Spleen (tissue), 11 donors: Measurements from ENCODE around the gene PKIB. TPM values are rescaled to one million over a fixed set of nuclear protein-coding genes. Genes with fewer than 3 reads are reported as not detected.

Experiments used
- DNase-seq: peaks from one replicate; pipeline ENCODE4 v3.0.0-alpha.2; 2020
- H3K27ac ChIP-seq, 8 donors: fragments of 200-600 bp; sonication (generic) in 7 of 8; 1 replicate in 4 of 8; 2 replicates in 4 of 8; pipeline versions ENCODE4 v1.5.0 to v1.8.0; 2016 to 2021; ENCODE audit warnings: inconsistent platforms in 4 of 8, mild to moderate bottlenecking in 4 of 8, moderate library complexity in 1 of 8
- H3K27me3 ChIP-seq, 7 donors: fragments of 200-600 bp; sonication (generic) in 6 of 7; replicated peaks in 1 of 7; 1 replicate in 4 of 7; 2 replicates in 3 of 7; pipeline versions ENCODE4 v1.5.0 to v1.8.0; 2016 to 2021; ENCODE audit warnings: inconsistent platforms in 3 of 7, mild to moderate bottlenecking in 1 of 7
- H3K36me3 ChIP-seq, 6 donors: fragments of 200-600 bp; sonication (generic) in 5 of 6; 1 replicate in 4 of 6; 2 replicates in 2 of 6; pipeline versions ENCODE4 v1.5.0 to v1.8.0; 2016 to 2021; ENCODE audit warnings: inconsistent platforms in 2 of 6
- H3K4me1 ChIP-seq, 6 donors: fragments of 200-600 bp; sonication (generic) in 5 of 6; 1 replicate in 3 of 6; 2 replicates in 3 of 6; pipeline versions ENCODE4 v1.5.0 to v1.8.0; 2016 to 2021; ENCODE audit warnings: inconsistent platforms in 3 of 6
- H3K4me3 ChIP-seq, 8 donors: fragments of 200-600 bp; sonication (generic) in 7 of 8; 1 replicate in 4 of 8; 2 replicates in 4 of 8; pipeline versions ENCODE4 v1.5.0 to v1.8.0; 2016 to 2021; ENCODE audit warnings: inconsistent platforms in 4 of 8, mild to moderate bottlenecking in 4 of 8, moderate library complexity in 2 of 8
- H3K9me3 ChIP-seq, 8 donors: fragments of 200-600 bp; sonication (generic) in 7 of 8; 1 replicate in 4 of 8; 2 replicates in 4 of 8; pipeline versions ENCODE4 v1.5.0 to v1.8.0; 2016 to 2021; ENCODE audit warnings: inconsistent platforms in 4 of 8
- CTCF ChIP-seq, 11 experiments: fragments of 200-600 bp in 7 of 11; fragments of 450-650 bp in 4 of 11; sonication (generic) in 4 of 11; IDR thresholded peaks in 8 of 11; conservative IDR thresholded peaks in 3 of 11; 1 replicate in 7 of 11; 2 replicates in 4 of 11; pipeline versions ENCODE4 v1.4.0 to v1.8.0; 2016 to 2021; ENCODE audit warnings: antibody characterized with exemption in 11 of 11, inconsistent platforms in 4 of 11, mild to moderate bottlenecking in 1 of 11
- POLR2A ChIP-seq, 3 donors: fragments of 450-650 bp; IDR thresholded peaks; one replicate each; pipeline ENCODE4 v1.5.1; 2017; ENCODE audit warnings: antibody characterized with exemption in 3 of 3, mild to moderate bottlenecking in 1 of 3
- POLR2AphosphoS5 ChIP-seq, 3 donors: sonication (generic); formaldehyde crosslinking; IDR thresholded peaks; one replicate each; pipeline ENCODE4 v1.5.1; 2017; ENCODE audit warnings: antibody characterized with exemption in 3 of 3
- WGBS, 5 donors: extraction: QIAGEN DNeasy Blood & Tissue Kit in 3 of 5; methylation state at CpG; one replicate each; pipeline versions ENCODE4 v1.1.5 to v1.1.7; 2013 to 2018; 5-methylcytosine and 5-hydroxymethylcytosine counted together
- intact Hi-C: fragments of 100-400 bp; cut with DNase I; formaldehyde crosslinking; loops from one replicate; pipeline ENCODE4 v1.15.0; 2023; ENCODE audit warnings: low total_unique reads
- polyA plus RNA-seq, 3 donors: library from polyadenylated mRNA; stranded (reverse); fragments of 200-250 nt; gene quantifications; one replicate each; pipeline ENCODE4 v1.2.1, GENCODE V29; 2013
- total RNA-seq, 7 donors: library from RNA; depleted of rRNA in 3 of 7; stranded (reverse); fragments of >200 nt in 3 of 7; fragmentation: NEBNext Ultra II Directional in 4 of 7; extraction: Animal tissue kit (Norgen Biotek cat#: 25700) in 4 of 7; gene quantifications; one replicate each; pipeline versions ENCODE4 v1.1.0 to v1.2.1, GENCODE V29; 2016 to 2021
- donor health status: healthy with polysubstance abuse.
- donor health status: DM: no; HTN: no; CAD: no; lungs with moderate emphysema.
- donor health status: DM: no; HTN: no; CAD: no.
- donor health status: Bipolar disorder and iron deficiency.
- donor health status: healthy.
- donor health status: DM: no; HTN: no; CAD: no.
- donor health status: DM: yes; HTN: yes; CAD: no.

The PKIB gene
- total and polyA plus RNA-seq, 10 donors = 0.85 to 3.0 (median 1.4) TPM; not detected in 2

- intact Hi-C loops = no loop called here
- no peaks in the 10 kb centered on the region for H3K9me3 ChIP-seq
- no peaks in the 10 kb centered on the region for H3K27me3 ChIP-seq
- DNase-seq = no peak
- TF ChIP-seq CTCF (IDR thresholded peaks at IDR 0.05 in 8 of 11, conservative IDR thresholded peaks at IDR 0.05 in 3 of 11) = no peak
- no peak for TF ChIP-seq POLR2A (IDR thresholded peaks at IDR 0.05)
- TF ChIP-seq POLR2AphosphoS5 (IDR thresholded peaks at IDR 0.05) = no peak
- H3K27ac ChIP-seq = no peak overlapping the region
- no peak overlapping the region for H3K4me3 ChIP-seq
- H3K36me3 ChIP-seq = no peaks in the 10 kb centered on the region
- no peaks in the 10 kb centered on the region for H3K4me1 ChIP-seq
These were observed 40.2 kb downstream of the PKIB start for GRCh38 chr6:122650403-122650802.

- no peaks in the 10 kb centered on the region for H3K9me3 ChIP-seq
- H3K27ac ChIP-seq = no peak overlapping the region
- no peak for TF ChIP-seq POLR2AphosphoS5 (IDR thresholded peaks at IDR 0.05)
- 69 to 86% (median 73%) methylated on average over 3 of the region's 3 CpGs for WGBS, 5 donors
- H3K27me3 ChIP-seq = no peaks in the 10 kb centered on the region
- no peak for DNase-seq
- intact Hi-C loops = no loop called here
- H3K4me3 ChIP-seq = no peak overlapping the region
- H3K4me1 ChIP-seq = no peaks in the 10 kb centered on the region
- H3K36me3 ChIP-seq = no peaks in the 10 kb centered on the region
These were observed 40.8 kb downstream of the PKIB start for GRCh38 chr6:122651031-122651430.

GRCh38 chr6:122651604-122652003 lies 41.4 kb downstream of the PKIB start:
- TF ChIP-seq CTCF (IDR thresholded peaks at IDR 0.05 in 8 of 11, conservative IDR thresholded peaks at IDR 0.05 in 3 of 11) (no peak), POLR2AphosphoS5 (IDR thresholded peaks at IDR 0.05) (no peak), POLR2A (IDR thresholded peaks at IDR 0.05) (no peak)
- no peaks in the 10 kb centered on the region for H3K9me3 ChIP-seq
- H3K36me3 ChIP-seq = no peaks in the 10 kb centered on the region
- intact Hi-C loops = no loop called here
- no peak overlapping the region for H3K4me3 ChIP-seq
- H3K27me3 ChIP-seq = no peaks in the 10 kb centered on the region
- no peak for DNase-seq
- no peak overlapping the region for H3K27ac ChIP-seq
- no peaks in the 10 kb centered on the region for H3K4me1 ChIP-seq

- DNase-seq = no peak
- Histone ChIP-seq H3K36me3 (no peaks in the 10 kb centered on the region), H3K27ac (no peak overlapping the region), H3K27me3 (no peaks in the 10 kb centered on the region), H3K4me1 (no peaks in the 10 kb centered on the region), H3K4me3 (no peak overlapping the region), H3K9me3 (no peaks in the 10 kb centered on the region)
- intact Hi-C loops = no loop called here
- TF ChIP-seq POLR2AphosphoS5 (IDR thresholded peaks at IDR 0.05) (no peak), CTCF (IDR thresholded peaks at IDR 0.05 in 8 of 11, conservative IDR thresholded peaks at IDR 0.05 in 3 of 11) (no peak), POLR2A (IDR thresholded peaks at IDR 0.05) (no peak)
- WGBS, 5 donors = 93 to 100% (median 95%) methylated on average over 2 of the region's 2 CpGs
These were observed 42.2 kb downstream of the PKIB start for GRCh38 chr6:122652431-122652830.

- Histone ChIP-seq H3K36me3 (no peaks in the 10 kb centered on the region), H3K4me3 (no peak overlapping the region), H3K4me1 (no peaks in the 10 kb centered on the region), H3K9me3 (no peaks in the 10 kb centered on the region), H3K27me3 (no peaks in the 10 kb centered on the region), H3K27ac (no peak overlapping the region)
- TF ChIP-seq POLR2A (IDR thresholded peaks at IDR 0.05) = no peak
- no peak for TF ChIP-seq CTCF (IDR thresholded peaks at IDR 0.05 in 8 of 11, conservative IDR thresholded peaks at IDR 0.05 in 3 of 11)
- TF ChIP-seq POLR2AphosphoS5 (IDR thresholded peaks at IDR 0.05) = no peak
- intact Hi-C loops = no loop called here
- DNase-seq = no peak
- 44 to 89% (median 65%) methylated on average over 2 of the region's 2 CpGs for WGBS, 5 donors
These were observed 42.9 kb downstream of the PKIB start for GRCh38 chr6:122653094-122653493.
